Erythroblast (primary cell): ENCODE measurements around the gene OPCML.

ENCODE experiments used
- GATA1 ChIP-seq: IDR thresholded peaks from 2 replicates; pipeline ENCODE4 v1.6.1; 2011; ENCODE audit warnings: low read depth, mild to moderate bottlenecking, control low read depth, low read length, moderate library complexity
- POLR2A ChIP-seq: IDR thresholded peaks from 2 replicates; pipeline ENCODE4 v1.6.1; 2011; ENCODE audit warnings: mild to moderate bottlenecking, low read length

GRCh38 chr11:132742929-132743328, 789.4 kb downstream of the OPCML start:
- TF ChIP-seq POLR2A (no peak), GATA1 (no peak)
